DND-41 (cell line): ENCODE measurements around the gene ABCA2.

Experiments
- CTCF ChIP-seq: IDR thresholded peaks from 2 replicates; pipeline ENCODE4 v1.5.1; 2012; ENCODE audit warnings: borderline replicate concordance, low read length, moderate library complexity, mild to moderate bottlenecking; ENCODE audit not compliant: poor library complexity, severe bottlenecking; ENCODE audit errors: extremely low read depth
- EZH2 ChIP-seq: IDR thresholded peaks from 3 replicates; pipeline ENCODE4 v1.6.1; 2012; ENCODE audit warnings: borderline replicate concordance, low read depth, mild to moderate bottlenecking, moderate library complexity, low read length, inconsistent platforms; ENCODE audit not compliant: severe bottlenecking

GRCh38 chr9:137007816-137008270 lies 20.2 kb downstream of the ABCA2 start:
- no peak for TF ChIP-seq CTCF
- no peak for TF ChIP-seq EZH2
